H54 (cell line): Measurements from ENCODE around the gene DOCK10.

ENCODE experiments used
- DNase-seq: peaks from one replicate; pipeline ENCODE4 v3.0.0; 2011; ENCODE audit warnings: low spot score, mixed read lengths; ENCODE audit not compliant: insufficient read length
- FAIRE-seq: peaks from 3 replicates; lab custom pipeline; 2011; peaks lifted over from hg19 to GRCh38; lab: Jason Lieb, UNC
- POLR2A ChIP-seq: IDR thresholded peaks from 2 replicates; pipeline ENCODE4 v1.6.1; 2011; ENCODE audit warnings: low read depth, mild to moderate bottlenecking, low read length

The DOCK10 gene

DNA sequence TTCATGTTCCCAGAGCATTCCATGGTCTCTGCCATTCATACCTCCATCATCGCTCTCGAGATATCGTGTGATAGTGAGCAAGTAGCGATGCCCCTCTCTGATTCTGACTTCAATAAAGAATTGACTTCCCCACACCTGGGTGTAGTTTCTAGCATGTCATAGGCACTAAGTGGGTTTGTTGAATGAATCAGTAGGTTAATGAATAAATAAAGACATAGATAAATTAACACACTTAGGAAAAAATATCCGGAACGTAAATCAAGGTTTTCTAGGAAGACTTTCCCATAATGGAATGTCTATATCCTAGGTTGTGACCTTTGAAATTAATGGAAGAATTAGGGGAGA lies 159.1 kb downstream of the DOCK10 start:
- TF ChIP-seq POLR2A: no peak
- DNase-seq (no peak), FAIRE-seq (no peak)

DNA sequence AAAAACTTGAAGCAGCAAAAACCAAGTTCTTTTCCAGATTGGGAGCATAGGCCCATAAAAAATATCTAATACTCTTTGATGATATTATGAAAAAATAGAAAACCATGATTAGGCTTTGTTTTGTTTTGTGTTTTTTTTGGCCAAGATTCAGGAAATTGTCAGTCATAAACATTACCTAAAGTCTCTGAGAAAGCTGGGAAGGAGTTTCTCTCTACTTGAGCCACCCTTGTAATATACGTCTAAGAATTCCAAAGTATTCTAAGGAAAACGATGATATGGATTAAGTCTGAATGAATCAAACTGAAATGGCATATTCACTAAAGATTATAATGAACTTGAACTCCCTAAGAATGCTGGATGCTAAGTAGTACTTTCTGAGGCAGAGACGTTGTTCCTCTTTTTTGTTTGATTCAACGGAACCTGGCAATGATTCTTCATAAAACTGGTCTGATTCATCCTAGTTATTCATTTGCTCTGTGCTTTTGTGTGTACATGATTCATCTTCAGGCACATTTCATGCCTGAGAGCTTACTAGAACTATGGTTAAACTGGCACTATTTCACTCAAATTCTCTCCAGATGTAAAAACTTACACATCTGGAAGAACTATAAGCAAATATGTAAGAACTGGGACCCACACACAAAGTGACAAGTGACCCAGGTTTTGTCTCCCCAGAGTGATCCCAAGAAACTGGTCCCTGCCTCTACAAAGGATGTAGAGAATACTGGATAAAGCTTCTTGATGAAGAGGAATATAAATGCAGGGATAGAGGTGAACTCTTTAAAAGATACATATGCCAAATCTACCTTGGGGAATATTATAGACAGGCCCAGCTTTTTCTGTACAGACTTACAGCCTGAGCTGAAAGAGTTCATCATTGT lies 159.7 kb downstream of the DOCK10 start:
- DNase-seq (no peak), FAIRE-seq (peak; percentile 99)
- no peak for TF ChIP-seq POLR2A

DNA sequence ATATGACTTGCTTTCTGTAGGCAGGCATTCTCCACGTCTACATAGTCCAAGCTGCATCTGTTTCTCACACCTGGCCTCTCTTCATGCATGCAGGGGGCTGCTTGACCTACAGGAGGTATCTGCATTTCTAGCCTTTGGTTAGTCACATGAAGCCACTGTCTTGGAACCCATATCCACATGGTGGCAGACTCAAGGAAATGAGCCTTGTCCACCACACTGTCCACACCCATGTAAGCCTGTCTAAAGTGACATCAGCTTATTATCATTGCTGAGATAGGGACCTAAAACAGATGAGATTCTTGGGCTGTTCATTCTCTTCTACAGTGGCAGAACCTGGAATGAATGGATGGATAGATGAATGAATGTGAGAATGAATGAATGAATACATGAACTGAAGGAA lies 160.4 kb downstream of the DOCK10 start:
- no peak for TF ChIP-seq POLR2A
- FAIRE-seq (peak; percentile 85), DNase-seq (no peak)

DNA sequence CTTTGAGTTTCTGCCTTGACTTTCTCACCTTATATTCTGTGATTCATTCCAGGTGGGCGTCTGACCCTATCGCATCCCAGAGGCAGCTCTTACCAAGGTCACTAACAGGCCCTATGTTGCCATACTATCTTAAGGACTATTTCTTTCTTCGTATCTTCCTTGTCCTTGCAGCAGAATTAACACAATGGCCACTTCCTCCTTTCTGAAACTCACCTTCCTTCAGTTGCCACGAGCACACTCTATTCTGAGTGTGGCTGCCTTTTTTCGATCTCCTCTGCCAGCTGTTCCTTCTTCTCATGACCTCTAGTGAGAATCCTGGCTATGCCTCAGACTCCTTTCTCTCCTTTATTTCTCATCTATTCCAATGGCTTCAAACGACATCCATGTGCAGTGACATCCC lies 165.7 kb downstream of the DOCK10 start:
- DNase-seq (no peak), FAIRE-seq (no peak)
- no peak for TF ChIP-seq POLR2A

DNA sequence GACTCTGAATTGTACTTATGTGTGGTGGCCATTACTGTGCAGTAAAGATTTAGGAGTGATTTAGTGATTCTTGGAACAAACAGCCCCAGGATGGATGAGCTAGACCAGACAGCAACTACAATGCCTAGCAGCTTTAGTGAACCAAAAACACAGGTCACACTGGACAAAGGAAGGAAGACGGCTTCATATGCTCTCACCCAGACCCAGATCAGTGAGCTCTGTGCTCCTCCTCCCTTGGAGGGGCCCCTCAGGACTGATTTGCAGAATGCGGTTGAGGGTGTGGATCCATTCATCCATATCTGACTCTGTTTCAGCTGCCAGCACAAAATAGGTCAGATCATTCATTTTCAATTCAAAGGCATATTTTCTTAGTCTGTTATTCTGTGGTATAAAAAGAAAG lies 166.4 kb downstream of the DOCK10 start:
- no peak for TF ChIP-seq POLR2A
- FAIRE-seq (no peak), DNase-seq (no peak)

DNA sequence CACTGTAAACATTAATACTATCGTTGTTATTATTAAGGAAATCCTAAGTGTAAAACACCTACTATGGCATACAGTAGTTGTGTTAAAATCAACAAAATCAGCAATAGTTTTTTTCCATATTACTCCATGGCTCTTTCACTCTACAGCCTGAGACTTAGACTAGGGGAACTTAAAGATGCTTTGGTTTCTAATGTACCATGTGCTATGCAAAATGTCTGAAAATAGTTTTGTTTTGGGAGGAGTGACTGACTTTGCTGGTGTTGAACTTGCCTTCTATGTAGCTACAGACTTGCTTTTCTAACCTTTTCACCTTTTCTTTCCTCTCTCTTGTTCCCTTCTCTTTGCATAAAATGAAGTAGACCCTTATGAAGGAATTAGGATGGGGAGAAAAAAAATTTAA lies 167.1 kb downstream of the DOCK10 start:
- DNase-seq (no peak), FAIRE-seq (no peak)
- TF ChIP-seq POLR2A: no peak

DNA sequence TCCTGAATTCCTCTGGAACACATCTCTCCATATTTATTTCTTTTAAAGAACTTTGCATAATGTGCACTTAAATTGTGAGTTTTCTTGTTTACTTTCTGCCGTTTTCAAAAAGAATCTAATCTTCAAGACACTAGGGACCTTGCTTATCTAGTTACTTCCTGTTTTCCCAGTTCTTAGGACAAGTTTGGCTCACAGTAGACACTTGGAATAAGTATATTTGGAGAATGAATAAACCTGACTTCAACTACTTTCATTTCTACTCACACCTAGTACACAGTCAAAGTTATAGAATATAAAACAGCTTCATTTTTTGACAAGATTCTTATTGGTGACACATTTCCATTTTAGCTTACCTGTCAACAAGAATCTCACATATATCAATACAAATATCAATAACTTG lies 170.5 kb downstream of the DOCK10 start:
- TF ChIP-seq POLR2A: no peak
- no peak for FAIRE-seq
- DNase-seq: no peak

DNA sequence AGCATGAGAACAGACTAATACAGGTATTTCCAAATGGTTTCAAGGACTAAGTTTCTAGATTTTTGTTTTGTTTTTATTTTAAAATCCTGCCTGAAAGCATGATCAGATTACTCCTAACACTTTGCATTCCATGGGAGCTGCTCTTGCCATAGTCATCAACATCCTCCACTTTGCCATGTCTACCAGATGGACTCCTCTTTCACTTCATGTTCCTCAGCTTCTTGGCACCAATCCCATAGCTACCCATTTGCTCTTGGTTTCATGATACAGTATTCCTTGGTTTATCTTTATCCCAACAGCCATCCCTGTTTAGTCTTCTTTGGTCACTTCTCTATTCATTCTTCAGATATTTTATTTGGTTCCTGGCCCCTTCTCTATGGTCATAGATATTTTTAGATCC lies 171.9 kb downstream of the DOCK10 start:
- DNase-seq: no peak
- TF ChIP-seq POLR2A: no peak
- FAIRE-seq: no peak

DNA sequence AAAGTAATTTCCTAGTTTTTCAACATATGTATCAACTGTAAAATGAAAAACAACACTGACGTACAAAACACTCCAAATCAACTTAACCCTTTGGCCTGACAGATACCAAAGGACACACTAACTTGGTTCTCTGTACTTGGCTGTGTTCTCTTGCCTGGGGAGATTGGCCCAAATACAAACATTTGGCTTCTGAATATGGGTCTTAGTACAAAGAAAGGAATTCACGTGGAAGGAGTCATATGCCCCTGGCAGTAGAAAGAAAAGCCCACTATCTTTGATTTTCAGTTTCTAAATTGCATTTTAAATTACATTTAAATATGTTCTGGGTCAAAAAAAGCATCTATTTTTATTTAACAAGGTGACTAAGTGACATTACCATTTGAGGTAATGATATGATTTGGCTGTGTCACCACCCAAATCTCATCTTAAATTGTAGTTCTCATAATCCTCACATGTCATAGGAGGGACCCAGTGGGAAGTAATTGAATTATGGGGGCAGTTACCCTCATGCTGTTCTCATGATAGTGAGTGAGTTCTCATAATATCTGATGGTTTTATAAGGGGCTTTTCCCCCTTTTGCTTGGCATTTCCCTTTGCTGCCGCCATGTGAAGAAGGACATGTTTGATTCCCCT lies 172.6 kb downstream of the DOCK10 start:
- no peak for TF ChIP-seq POLR2A
- DNase-seq (no peak), FAIRE-seq (peak; percentile 84)

DNA sequence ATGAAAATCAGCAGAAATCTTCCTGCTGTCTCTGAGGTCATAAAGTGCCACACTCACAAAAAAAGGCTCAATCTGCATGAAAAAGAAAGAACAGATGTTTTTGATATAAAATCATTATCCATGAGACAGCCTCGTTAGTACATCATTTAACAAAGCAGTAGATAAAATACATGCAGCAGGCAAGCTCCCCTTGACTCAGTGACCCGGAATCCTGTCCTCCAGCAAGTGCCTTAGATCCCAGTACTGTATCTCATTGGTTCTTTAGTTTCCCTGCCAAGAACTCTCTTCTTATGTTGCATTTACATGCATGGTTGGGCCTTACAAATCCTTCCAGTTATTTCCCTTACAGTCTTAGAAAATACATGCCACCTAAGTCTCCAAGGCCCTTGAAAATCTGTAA lies 177.3 kb downstream of the DOCK10 start:
- TF ChIP-seq POLR2A: no peak
- FAIRE-seq (no peak), DNase-seq (no peak)

DNA sequence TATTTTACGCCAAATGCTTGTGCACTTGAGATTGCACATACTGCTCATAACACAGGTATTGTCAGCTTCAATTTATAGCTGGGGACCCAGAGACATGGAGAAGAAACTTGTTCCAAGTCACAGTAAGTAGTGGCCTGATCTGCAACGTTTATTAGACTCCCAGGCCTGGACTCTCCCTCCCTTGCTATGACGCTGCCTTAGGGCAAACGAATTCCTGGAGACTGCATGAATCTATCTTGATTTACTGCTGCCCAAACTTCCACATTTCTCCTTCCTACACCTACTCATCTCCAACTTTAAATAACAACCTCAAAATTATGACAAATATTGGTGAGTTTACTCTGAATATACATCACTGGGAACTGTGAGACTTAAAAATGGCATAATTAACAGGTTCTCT lies 181.0 kb downstream of the DOCK10 start:
- no peak for FAIRE-seq
- TF ChIP-seq POLR2A: no peak
- DNase-seq: no peak

DNA sequence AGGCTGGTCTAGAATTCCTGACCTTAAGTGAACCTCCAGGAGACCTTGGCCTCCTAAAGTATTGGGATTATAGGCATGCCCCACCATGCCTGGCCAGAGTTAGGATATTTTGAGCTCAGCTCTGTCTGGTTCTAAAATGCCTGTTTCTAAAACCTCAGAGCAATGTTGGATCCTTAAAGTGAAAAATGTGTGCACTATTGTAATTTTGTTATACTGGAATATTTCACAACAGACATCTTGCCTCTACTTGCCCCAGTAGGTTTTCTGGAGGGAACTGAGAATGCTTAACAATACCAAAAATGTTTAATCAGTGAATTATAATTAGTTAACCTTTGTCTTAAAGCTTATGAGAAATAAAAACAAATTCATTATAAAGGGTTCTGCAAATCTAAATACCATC lies 181.5 kb downstream of the DOCK10 start:
- no peak for FAIRE-seq
- no peak for DNase-seq
- no peak for TF ChIP-seq POLR2A

DNA sequence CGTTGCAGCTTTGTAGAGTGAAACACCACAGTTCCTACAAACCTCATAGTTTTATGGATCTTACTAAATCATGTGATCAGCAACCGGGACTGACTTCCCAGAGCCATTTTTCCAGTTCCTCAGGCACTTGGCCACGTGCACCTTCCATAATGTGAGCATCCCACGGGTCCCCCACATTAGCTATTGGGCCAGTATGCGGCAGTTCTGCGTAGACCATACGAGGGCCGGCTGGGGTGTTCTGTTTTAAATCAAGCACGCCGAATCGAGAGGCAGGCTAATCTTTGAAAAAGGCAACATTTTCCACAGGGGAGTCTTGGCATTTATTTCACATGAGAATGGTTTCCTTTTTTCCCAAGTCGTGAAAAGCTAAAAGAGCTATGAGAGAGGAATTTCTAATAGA lies 190.5 kb downstream of the DOCK10 start:
- FAIRE-seq (no peak), DNase-seq (no peak)
- no peak for TF ChIP-seq POLR2A

DNA sequence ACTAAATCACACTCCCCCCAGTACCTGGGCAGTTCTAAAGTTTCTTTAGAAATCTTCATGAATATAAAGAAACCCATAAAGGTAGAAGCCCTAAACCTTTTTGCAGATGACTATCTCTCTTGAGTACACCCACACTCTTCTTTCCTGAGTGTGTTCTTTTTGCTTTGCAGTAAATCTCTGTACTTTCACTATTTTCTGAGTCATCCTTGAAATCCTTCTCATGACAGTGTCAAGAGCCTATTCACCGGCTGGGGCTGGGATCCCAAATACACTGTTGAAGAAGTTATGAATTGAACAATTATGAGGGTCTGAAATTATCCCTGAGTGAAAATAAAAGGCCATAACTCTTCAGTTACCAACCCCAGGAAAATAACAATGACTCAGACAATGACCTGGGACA lies 192.2 kb downstream of the DOCK10 start:
- no peak for DNase-seq
- TF ChIP-seq POLR2A: no peak
- FAIRE-seq: no peak

DNA sequence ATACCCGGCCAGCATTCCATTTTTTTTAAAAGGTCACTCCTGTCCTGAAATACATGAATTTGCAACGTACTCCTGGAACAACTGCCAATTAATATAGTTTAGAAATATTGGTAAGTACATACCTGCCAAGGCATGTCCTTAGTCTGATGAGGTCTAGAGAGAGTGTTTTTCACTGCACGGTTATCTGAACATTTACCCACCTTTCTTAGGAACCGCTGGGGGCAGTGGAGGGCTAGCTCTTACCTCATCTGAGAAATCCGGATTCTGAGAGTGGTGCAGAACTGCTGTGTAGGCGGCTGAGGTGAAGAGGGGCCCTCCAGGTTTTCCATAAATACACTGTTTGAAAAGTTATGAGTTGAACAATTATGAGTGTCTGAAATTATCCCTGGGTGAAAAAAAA lies 193.0 kb downstream of the DOCK10 start:
- DNase-seq: no peak
- no peak for FAIRE-seq
- no peak for TF ChIP-seq POLR2A
